HG03045 (cell line): ENCODE data around the gene ZMYM3.
A peak's percentile ranks its signal among the peaks of the same experiment; 100 is the strongest.
"Not testable (repeated sequence)": the region's sequence is repeated elsewhere in the genome, so short reads cannot be mapped to it uniquely, and the experiment has no call there.

Source experiments
- ATAC-seq: cut with Tn5 transposase; IDR thresholded peaks from one replicate; pipeline ENCODE4 v1.9.1; 2021; ENCODE audit warnings: mild to moderate bottlenecking, moderate library complexity; ENCODE audit not compliant: unreplicated experiment

Gene ZMYM3

GRCh38 chrX:71254092-71254963 lies at the start of gene ZMYM3:
TSS of gene ZMYM3 (minus strand) at chrX:71254140. CDS start at chrX:71253255, 885 bp downstream.
- peak; percentile 90 for ATAC-seq

GRCh38 chrX:71302461-71303213 lies 48.7 kb upstream of the ZMYM3 start:
- no peak for ATAC-seq

GRCh38 chrX:71301195-71301924 lies 47.4 kb upstream of the ZMYM3 start, which contains the start of gene ITGB1BP2:
TSS of gene ITGB1BP2 (plus strand) at chrX:71301750. CDS start at chrX:71301807, 57 bp downstream.
- no peak for ATAC-seq

- not testable (repeated sequence) for ATAC-seq
Measured at GRCh38 chrX:71300495-71300894, 46.6 kb upstream of the ZMYM3 start.

GRCh38 chrX:71300064-71300463 lies 46.1 kb upstream of the ZMYM3 start:
- ATAC-seq, result not testable (repeated sequence)

- ATAC-seq, result no peak
Measured at GRCh38 chrX:71298119-71298518, 44.2 kb upstream of the ZMYM3 start.

GRCh38 chrX:71296806-71297205 lies 42.9 kb upstream of the ZMYM3 start:
- ATAC-seq, result no peak

- ATAC-seq, result no peak
Measured at GRCh38 chrX:71292669-71293365, 38.9 kb upstream of the ZMYM3 start.

- ATAC-seq, result no peak
Measured at GRCh38 chrX:71291381-71291780, 37.4 kb upstream of the ZMYM3 start.

GRCh38 chrX:71285929-71286328 lies 32.0 kb upstream of the ZMYM3 start:
- no peak for ATAC-seq

GRCh38 chrX:71283403-71284143 lies 29.6 kb upstream of the ZMYM3 start, which contains the start of gene NONO:
TSS of gene NONO (plus strand) at chrX:71283635. CDS start at chrX:71290638, 7,003 bp downstream.
- peak; percentile 87 for ATAC-seq

GRCh38 chrX:71282514-71283402 lies 28.8 kb upstream of the ZMYM3 start:
- peak; percentile 35 for ATAC-seq

GRCh38 chrX:71281300-71281699 lies 27.4 kb upstream of the ZMYM3 start:
- not testable (repeated sequence) for ATAC-seq

- not testable (repeated sequence) for ATAC-seq
Measured at GRCh38 chrX:71272313-71272712, 18.4 kb upstream of the ZMYM3 start.

- ATAC-seq, result no peak
Measured at GRCh38 chrX:71269801-71270395, 16.0 kb upstream of the ZMYM3 start.

- not testable (repeated sequence) for ATAC-seq
Measured at GRCh38 chrX:71268624-71269023, 14.7 kb upstream of the ZMYM3 start.

GRCh38 chrX:71256856-71257255 lies 2.9 kb upstream of the ZMYM3 start:
- no peak for ATAC-seq

GRCh38 chrX:71256051-71256450 lies 2.1 kb upstream of the ZMYM3 start:
- ATAC-seq, result no peak
